Posterior cingulate gyrus (tissue), 11 donors: ENCODE results near the gene ADRA2C.

Experiments used
- DNase-seq, 10 donors: peaks; one replicate each; pipeline versions ENCODE4 v3.0.0 to v3.0.0-alpha.2; 2020 to 2021; ENCODE audit warnings: mixed read lengths in 3 of 10
- intact Hi-C: fragments of 100-400 bp; cut with DNase I; formaldehyde crosslinking; loops from one replicate; pipeline ENCODE4 v1.15.1; 2023

ADRA2C gene

DNA sequence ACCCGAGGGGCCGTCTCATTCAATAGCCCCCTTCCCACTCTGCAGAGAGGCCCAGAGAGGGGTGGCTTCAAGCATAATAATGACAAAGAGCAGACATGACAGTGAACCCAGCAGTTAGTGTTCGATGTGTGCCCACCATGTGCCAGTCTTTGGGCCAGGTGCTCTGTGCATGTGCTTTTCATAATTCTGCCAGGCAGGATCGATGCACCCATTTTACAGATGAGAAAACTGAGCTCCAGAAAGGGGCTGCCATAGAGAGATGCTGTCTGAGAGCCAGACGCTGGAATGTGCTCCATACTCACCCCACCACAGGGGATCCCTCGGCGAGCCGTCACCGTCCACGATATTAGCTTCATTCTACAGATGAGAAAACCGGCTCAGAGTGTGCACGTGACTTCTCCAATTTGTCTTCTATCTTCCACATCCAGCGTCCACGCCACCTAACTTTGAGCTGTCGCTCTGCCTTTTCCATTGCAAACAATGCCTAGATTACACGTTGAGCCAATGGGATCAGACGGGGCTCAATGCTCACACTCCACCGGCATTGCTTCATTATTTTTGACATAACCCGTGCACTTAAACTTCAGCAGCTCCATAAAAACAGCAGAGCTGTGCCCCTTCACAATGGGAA lies 8.2 kb downstream of the ADRA2C start:
- DNase-seq: peak in 3 of 10 donors; percentile 13 to 51 (median 51)
- intact Hi-C loops: no loop called here

DNA sequence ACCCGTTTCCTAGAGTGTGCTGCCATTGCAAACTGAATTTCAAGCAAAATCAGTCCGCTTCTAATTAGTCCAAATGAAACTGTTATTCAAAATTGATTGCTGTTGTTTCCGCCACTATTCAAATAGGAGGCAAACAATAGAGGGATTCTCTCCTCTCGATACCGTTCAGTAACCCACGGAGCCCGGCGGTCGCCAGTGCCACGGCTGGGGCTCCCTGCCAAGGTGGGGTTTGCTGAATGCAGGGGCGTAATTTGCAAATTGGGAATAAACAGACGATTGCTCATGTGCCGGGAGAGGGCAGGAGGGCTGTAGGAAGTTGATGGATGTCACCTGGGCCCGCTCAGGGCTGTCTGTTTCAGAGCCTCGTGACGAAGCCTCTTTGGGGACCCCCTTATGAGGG lies 8.8 kb downstream of the ADRA2C start:
- intact Hi-C loops: no loop called here
- DNase-seq: peak in 3 of 10 donors; percentile 22 to 66 (median 55)

DNA sequence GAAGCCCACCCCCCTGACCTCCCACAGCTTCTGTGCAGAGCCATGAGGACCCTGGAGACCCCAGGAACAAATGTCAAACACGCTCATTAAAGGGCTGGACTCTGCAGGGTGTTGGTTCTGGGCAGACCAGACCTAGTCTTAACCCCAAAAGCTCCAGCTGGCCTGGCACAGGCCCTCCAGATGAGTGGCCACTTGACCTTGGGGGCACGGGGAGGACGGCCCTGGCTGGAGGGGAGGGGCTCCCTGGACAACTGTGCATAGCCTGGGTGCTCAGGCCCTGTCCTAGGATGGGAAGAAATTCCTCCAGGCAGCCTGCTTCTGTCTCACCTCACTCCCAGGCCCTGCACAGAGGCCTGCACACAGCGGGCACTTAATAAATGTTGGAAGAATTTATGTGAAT lies 9.4 kb downstream of the ADRA2C start:
- peak in 2 of 10 donors; percentile 46 to 54 for DNase-seq
- intact Hi-C loops: no loop called here

DNA sequence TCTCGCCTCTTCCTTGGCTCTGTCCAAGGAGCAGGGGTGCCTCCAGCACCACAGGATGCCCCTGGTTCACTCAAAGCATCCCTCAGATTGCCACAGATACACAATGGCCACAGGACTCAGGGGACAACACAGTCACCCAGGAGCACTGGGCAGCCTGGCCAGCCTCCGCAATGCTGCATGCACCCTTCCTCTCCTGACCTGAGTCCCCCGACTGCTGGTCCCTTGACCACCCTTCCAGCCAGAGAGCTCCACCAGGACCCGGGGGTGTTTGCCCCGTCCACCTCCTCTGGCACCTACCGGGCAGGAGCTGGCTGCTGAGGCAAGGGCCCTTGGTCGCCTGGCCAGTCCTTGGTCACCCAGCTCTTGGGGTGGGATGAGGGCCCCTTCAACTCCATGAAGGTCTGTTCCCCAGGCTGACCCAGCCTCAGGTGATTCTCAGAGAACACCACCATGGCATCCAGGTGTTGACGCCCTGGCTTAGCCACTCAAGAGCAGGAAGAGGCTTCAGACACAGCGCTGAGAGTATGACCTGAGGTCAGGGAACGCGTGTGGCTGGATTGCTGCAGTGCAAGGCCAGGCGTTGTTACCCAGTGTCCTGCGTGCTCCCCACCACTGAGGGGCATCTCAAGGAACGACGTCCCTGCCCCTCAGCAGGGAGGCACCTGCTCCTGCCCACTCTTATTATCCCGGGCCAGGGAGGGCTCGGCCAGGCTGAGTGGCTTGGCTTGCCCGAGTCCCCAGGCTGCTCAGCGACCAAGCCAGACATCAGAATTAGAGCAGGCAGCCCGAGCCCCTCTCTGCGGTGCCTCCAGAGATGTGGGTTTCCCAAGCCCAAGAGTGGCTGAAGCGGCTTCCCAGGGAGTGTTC lies 10.2 kb downstream of the ADRA2C start:
- intact Hi-C loops: no loop called here

DNA sequence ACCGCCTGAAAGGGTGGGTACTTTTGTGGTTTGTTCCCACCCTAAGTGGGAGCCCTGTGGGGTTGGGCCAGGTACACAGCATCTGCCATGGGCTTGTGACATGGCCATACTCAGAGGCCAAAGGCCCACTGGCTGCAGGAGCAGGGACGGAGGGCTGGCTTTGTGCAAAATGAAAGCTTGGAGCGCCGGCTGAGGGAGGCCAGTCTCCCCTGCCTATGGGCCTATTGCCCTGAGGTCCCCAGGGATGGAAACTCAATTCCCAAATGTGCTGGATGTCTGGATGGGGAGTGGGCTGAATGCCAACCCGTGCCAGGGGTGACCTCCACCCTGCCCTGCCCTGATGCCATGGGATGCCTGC lies 10.8 kb downstream of the ADRA2C start:
- DNase-seq: peak in 2 of 10 donors; percentile 60 to 69
- intact Hi-C loops: no loop called here

More for the DNA sequence above, 10.2 kb downstream of the ADRA2C start:
- DNase-seq: peak in 3 of 10 donors; percentile 63 to 74 (median 67)

DNA sequence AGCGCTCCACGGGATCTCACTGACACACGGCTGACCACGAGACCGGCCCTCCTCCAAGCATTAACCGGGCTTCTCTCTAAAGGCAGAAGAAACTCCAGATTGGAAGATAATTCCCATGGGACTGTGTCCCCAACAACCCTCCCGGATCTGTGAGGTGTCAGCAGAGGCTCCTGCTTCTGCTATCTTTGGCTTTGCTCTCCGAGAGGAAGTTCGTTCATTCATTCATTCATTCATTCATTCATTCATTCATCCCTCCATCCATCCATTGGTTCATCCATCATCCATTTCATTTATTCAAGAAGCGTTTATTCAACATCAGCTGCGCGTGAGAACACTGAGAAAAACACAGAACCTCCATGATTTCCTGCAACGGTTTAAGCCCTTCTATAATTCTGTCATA lies 11.5 kb downstream of the ADRA2C start:
- intact Hi-C loops: no loop called here
- DNase-seq: peak in 1 of 10 donors; percentile 60

DNA sequence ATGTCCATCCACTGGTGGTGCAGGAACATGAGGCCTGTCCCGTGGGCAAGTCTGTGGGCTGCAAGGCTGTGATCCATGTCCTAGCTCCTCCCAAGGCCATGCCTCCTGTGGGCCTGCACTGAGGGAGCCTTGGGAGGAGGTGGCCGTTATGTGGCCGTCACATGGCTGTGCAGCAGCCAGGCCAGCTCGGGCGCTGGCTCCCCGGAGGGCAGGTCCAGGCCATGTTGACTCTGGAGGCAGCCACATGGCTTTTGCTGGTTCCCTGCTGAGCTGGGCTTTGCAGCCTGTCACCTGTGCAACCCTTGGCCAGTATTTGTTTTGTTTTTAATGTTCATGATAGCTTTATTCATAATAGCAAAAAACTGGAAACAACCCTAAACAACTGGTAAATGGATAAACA lies 13.3 kb downstream of the ADRA2C start:
- intact Hi-C loops: no loop called here
- DNase-seq: peak in 1 of 10 donors; percentile 33

DNA sequence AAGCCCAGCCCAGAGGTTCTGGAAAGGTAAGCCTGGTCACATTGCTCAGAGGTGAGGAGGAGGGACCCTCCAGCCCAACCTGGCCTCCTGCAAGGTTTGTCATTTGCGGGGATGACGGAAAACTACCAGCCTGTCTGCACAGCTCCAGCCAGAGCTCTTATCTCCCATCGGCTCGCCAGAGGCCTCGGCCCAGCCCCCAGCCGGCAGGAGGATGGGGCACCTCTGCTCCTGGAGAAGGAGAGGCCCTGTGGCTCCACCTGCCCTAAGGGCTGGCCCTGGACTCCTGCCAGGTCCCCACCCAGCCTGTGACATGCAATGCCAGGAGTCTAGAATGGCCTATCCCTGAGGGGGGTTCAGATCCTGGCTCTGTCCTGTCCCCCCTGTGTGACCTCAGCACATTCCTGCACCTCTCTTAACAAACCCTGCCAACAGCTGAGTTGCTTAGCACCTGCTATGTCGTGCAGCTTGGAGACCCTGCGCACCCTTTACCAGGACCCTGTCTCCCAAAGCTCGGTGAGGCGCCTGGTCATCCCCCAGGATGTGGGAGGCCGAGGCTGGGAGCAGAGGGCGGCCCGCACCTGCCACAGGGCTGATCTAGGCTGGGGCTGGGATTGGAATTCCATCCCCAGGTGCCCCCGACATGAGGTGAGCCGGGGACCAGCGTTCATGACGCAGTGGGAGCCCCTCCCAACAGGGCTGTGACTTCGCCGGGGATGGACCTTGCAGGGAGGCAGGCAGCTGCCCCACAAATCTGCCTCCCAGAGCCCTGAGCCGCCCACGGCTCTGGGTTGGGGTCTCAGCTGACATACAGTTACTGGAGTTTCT lies 14.4 kb downstream of the ADRA2C start:
- intact Hi-C loops: no loop called here
- peak in 2 of 10 donors; percentile 72 to 85 for DNase-seq

DNA sequence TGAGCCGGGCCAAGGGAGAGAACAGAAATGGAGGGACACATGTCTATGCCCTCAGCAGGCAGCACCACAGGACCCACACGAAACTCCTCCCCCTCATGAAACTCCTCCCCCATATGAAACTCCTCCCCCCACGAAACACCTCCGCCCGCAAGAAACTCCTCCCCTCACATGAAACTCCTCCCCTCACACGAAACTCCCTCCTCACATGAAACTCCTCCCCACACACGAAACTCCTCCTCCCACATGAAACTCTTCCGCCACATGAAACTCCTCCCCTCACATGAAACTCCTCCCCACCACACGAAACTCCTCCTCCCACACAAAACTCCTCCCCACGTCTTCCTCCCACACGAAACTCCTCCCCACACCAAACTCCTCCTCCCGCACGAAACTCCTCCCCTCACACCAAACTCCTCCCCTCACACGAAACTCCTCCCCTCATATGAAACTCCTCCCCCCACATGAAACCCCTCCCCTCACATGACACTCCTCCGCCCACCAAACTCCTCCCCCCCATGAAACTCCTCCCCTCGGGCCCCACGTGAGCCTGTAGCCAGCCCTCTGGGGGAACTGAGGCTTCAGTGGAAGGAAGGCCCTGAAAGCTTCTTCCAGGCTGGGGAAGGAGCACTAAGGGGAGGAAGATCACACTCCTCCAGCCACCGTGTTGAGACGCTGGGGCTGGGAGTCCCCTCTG lies 15.2 kb downstream of the ADRA2C start:
- no peak for DNase-seq
- intact Hi-C loops: no loop called here

DNA sequence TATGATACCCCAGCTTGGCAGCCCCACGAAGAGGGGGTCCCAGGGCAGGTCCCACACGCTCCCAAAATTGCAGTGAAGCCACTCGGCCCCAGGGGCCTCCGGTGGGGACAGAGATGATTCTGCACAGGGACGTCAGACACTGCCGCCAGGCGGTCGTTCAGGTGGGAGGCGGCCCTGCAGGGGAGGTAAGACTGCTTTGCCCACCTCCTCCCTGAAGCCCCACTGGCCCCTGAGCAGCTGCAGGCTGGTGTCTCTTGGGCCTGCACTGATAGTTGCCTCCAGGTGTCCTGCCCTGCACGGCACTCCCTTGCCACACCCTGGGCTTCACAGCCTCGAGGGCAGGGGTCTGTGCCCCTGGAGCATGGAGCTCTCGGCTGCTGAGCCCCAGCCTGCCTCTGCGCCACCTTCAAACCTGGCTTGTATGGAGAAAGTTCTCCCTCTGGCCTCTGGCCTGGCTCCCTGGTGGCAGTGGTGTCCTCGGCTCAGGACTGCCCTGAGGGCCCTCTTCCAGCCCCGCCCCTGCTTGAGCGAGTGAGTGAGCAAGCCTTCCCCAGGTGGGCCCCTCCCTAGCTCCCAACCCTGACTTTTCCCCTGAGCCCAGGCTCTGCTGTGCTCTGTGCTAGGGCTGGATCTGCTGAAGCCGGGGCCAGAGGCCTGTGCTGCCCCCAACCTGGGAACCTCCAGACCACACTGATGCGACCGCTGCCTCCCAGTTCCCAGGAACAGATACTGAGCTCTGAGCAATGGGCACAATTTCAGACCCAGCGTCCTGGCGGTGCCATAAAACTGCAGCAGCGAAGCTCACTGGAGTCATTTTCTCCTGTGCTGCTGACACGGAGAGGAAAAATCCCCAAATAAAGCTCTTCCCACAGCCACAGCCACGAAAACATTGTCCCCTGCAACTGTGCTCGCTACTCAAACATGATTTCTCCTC lies 16.1 kb downstream of the ADRA2C start:
- intact Hi-C loops: no loop called here
- DNase-seq: peak in 2 of 10 donors; percentile 41 to 63

DNA sequence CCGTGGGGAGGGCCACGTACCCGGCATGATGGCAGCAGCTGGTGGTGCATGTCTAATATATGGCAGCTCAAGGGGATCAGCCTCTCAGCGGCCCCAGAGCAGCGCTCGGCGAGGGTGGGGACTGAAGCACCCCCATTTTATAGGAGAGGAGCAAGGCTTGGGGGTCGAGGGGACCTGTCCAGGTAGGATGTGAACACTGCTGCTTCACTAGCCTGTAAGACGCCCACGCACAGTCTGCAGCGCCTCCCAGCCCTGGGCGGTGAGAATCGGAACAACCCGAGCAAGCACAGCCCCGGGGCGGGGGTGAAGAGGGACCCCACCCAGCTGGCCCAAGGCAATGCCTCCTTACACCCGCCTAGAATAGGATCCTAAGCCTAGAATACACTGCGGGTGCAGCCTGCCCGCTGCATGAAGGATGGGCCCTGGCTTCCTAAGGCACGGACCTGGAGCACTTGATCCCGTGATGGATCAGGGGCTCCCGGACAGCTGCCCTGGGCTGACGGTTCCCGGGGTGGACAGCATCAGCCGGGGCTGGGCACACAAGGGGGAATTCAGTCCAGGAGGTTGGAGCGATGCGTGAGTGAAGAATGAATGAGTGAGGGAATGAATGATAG lies 17.6 kb downstream of the ADRA2C start:
- DNase-seq: peak in 5 of 10 donors; percentile 30 to 91 (median 57)
- intact Hi-C loops: no loop called here

DNA sequence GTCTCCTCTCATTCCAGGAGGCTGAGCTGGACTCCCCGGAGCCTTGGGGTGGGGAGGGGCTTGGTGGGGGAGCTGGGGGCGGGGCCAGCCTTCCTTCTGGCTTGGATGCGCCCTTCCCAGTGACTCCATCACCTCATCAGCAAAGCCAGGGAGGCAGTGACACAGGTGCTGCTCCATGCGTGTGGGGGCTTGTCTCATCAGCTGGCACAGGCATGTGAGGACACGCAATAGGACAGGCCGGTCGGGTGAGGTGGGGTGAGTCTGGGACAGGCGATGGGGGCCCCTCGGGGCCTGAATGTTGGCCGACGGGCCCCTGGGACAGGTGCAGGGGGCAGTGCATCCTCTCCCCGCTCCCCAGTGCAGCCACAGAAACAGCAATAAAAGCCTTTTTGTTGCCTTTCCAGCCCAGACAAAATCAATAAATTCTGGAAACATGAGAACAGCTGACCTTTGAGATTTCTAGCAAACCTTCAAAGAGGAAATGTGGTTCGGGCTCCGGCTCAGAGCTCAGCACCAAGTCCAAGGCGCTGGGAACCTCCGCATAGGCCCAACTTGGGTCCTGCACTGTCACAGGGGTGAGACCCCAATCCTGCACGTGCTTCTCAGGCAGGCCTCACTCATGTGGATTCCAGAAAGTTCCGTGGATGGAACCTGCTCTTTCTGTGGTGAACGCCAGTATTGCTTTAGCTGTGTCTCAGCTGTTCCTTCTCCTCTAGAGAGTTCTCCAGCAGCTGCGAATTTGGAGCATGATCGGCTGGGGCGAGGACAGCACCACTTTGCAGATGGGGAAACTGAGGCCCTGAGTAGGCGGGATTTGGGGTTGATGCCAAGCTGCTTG lies 18.5 kb downstream of the ADRA2C start:
- intact Hi-C loops: no loop called here
- peak in 2 of 10 donors; percentile 67 for DNase-seq

DNA sequence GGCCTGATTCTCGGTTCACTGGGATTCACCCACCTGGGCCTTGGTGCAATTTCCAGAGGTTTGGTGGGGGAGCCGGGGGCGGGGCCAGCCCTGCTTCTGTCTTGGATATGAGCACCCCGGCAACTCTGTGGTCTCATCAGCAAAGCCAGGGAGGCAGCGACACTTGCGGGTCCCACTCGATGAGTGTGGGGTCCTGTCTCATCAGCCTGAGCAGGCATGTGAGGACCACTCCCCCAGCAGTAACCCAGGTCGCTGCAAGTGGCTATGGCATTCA lies 19.0 kb downstream of the ADRA2C start:
- peak in 2 of 10 donors; percentile 43 to 46 for DNase-seq
- intact Hi-C loops: no loop called here

DNA sequence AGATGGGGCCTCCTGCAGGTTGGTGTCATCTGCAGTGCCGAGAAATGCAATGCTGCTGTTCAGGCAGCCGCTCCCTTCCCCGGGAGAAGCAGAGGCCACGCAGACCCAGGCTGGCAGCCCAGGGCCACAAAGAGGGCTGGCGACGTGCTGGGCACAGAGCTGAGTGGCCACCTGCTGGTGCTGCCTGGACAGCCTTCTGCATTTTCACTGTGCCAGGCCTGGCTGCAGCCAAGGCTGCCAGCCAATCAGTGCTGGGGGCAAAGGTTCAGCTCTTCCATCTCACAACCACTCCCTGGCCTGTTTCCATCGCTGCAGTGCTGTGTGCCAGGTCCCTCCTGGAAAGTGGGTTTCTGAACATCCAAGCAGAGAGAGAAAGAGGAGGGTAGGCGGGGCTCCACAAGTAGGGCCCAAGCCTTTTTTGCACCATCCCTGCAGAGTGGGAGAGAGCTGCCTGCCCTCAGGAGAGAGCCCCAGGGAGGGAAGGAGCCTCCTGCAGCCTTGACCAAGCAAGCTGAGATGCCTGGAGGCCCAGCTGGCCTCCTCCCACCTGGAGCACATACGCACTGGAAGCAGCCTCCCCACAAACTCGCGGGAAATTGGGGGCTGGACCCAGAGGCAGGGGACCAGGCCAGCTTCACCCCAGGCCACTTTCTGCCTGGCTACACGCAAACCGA lies 20.1 kb downstream of the ADRA2C start:
- intact Hi-C loops: no loop called here
- peak; percentile 56 to 96 (median 72) for DNase-seq

DNA sequence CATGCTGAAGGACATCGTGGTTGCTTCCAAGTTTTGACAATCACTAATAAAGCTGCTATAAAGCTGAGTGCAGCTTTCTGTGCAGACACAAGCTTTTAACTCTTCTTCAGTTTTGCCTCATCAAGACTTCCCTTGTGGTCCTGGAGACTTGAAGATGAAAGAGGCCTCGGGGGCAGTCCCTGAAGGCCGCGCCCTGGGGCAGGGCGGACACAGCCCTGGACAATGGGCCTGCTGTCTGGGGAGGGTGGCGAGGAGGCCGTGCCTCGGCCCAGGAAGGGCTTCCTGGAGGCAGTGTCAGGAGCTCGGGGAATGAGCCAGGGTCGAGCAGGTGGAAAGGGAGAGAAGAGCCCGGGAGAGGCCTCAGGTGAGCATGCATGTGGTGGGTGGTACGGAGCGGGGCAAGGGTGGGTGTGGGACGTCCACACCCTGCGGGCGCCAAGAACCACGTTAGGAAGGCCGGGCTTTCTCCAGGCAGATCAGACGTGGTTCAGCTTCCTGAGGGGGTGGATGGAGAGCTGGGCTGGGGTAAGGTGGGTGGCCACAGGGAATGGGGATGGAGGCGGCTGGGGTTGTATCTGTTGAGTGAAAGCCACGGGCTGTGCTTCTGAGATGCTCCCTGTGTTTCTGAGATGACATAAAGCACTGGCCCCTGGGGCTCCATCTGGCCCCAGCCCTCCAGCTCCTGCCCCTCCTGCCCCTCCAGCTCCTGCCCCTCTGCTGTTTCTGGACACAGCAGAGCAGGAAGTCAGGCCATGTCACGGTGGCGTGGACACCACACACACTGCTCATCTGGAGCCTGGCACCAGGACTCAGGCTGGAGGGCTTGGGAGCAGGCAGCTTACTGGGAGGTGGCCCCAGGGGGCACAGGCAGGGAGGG lies 21.5 kb downstream of the ADRA2C start:
- intact Hi-C loops: no loop called here
- peak in 2 of 10 donors; percentile 63 to 64 for DNase-seq

DNA sequence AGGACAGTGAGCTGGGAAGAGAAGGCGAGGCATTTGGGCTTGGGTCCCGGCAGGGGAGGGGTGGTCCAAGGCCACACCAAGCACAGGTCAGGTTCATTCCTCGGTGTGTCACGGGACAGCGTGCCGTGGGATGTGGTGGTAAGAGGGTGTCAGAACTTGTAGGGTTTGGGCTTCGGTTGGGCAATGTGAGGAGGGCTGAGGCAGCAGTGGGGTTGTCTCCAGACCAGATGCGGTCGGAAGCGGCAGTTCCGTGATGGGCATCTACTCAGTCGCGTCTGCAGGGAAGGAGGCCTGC lies 22.1 kb downstream of the ADRA2C start:
- DNase-seq: peak in 1 of 10 donors; percentile 59

DNA sequence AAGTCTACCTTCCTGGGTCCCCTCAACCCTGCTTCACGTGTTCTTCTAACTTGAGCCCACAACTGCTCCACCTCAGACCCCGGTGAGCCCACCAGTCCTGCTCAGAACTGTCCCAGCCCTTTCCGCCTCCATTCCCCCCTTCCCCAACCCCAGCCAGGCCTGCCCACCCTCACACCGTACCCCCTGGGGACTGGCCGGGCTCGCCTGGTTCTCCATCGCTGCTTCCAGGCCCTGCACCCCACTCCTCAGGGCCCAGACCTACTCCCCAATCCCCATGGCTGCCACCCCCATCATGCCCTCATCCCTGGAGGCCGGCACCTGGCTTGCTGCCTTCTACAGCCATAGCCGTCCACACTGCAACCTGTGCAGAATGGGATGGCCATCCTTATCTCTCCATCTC lies 23.4 kb downstream of the ADRA2C start:
- peak in 2 of 10 donors; percentile 44 to 57 for DNase-seq
- intact Hi-C loops: no loop called here

More for the DNA sequence above, 22.1 kb downstream of the ADRA2C start:
- intact Hi-C loops: no loop called here
